Fibroblast of pulmonary artery (primary cell): ENCODE data around the gene MEIOB.
"Not testable (repeated sequence)": the region's sequence is repeated elsewhere in the genome, so short reads cannot be mapped to it uniquely, and the experiment has no call there.

ENCODE experiments used
- DNase-seq: peaks from one replicate; pipeline ENCODE4 v3.0.0-alpha.2; 2010; ENCODE audit warnings: low read depth
- H3K4me3 ChIP-seq: replicated peaks from 2 replicates; pipeline ENCODE4 v1.5.1; 2011; ENCODE audit warnings: low read depth, mild to moderate bottlenecking, control low read depth, low read length, moderate library complexity
- CTCF ChIP-seq: IDR thresholded peaks from 2 replicates; pipeline ENCODE4 v1.5.1; 2011; ENCODE audit warnings: mild to moderate bottlenecking, control low read depth, low read length, inconsistent platforms; ENCODE audit errors: missing control alignments

MEIOB gene

GRCh38 chr16:1809281-1809801 lies 62.6 kb downstream of the MEIOB start:
- no peak for TF ChIP-seq CTCF

GRCh38 chr16:1808691-1809090 lies 63.3 kb downstream of the MEIOB start:
- DNase-seq, result no peak
- TF ChIP-seq CTCF, result no peak
- H3K4me3 ChIP-seq, result no peak overlapping the region

More at GRCh38 chr16:1809281-1809801, 62.6 kb downstream of the MEIOB start:
- DNase-seq, result no peak
- no peak overlapping the region for H3K4me3 ChIP-seq

- DNase-seq, result no peak
- TF ChIP-seq CTCF, result no peak
Observed at GRCh38 chr16:1807626-1808025, 64.3 kb downstream of the MEIOB start.

GRCh38 chr16:1800701-1801100 lies 71.3 kb downstream of the MEIOB start:
- DNase-seq, result no peak
- H3K4me3 ChIP-seq, result no peak overlapping the region
- TF ChIP-seq CTCF, result no peak

More at GRCh38 chr16:1807626-1808025, 64.3 kb downstream of the MEIOB start:
- H3K4me3 ChIP-seq, result no peak overlapping the region

- H3K4me3 ChIP-seq, DNase-seq: not testable (repeated sequence)
Observed at GRCh38 chr16:1799263-1799662, 72.7 kb downstream of the MEIOB start.

- H3K4me3 ChIP-seq, result no peak overlapping the region
- TF ChIP-seq CTCF, result no peak
- DNase-seq, result no peak
Observed at GRCh38 chr16:1794908-1795666, 76.9 kb downstream of the MEIOB start.

- no peak overlapping the region for H3K4me3 ChIP-seq
- no peak for TF ChIP-seq CTCF
- no peak for DNase-seq
Observed at GRCh38 chr16:1794221-1794871, 77.6 kb downstream of the MEIOB start.
